A673 (cell line): ENCODE results near the gene CD24. TPM values are rescaled to one million over a fixed set of nuclear protein-coding genes. Genes with fewer than 3 reads are reported as not detected.

ENCODE experiments used
- BruUV-seq: library from RNA; stranded (reverse); fragments of 400-500 nt; replicated peaks from 2 replicates; lab custom pipeline; 2021; lab: Mats Ljungman, UMichigan
- CTCF ChIA-PET: fragments of 300-600 bp; sonication (Branson Sonifier 250); formaldehyde crosslinking; loops from one replicate; lab custom pipeline; 2022; ENCODE audit warnings: antibody characterized with exemption; lab: Charles Lee
- POLR2A ChIA-PET: fragments of 300-600 bp; sonication (Branson Sonifier 250); formaldehyde crosslinking; loops from one replicate; lab custom pipeline; 2022; ENCODE audit warnings: antibody characterized with exemption; ENCODE audit not compliant: low non-redundant PET; lab: Charles Lee
- DNase-seq: peaks from one replicate; pipeline ENCODE4 v3.0.0-alpha.2; 2015; ENCODE audit warnings: low spot score
- H3K27ac ChIP-seq: fragments of 200-600 bp; sonication (generic); 2 replicates; pipeline ENCODE4 v1.5.1; 2016; ENCODE audit warnings: mixed run types, low read depth, mild to moderate bottlenecking, mixed read lengths, antibody characterized with exemption, low read length; ENCODE audit not compliant: poor library complexity, severe bottlenecking
- H3K27me3 ChIP-seq: fragments of 200-600 bp; sonication (generic); replicated peaks from 2 replicates; pipeline ENCODE4 v1.6.1; 2017; ENCODE audit warnings: mixed run types, low read depth, mild to moderate bottlenecking, mixed read lengths, antibody characterized with exemption, low read length; ENCODE audit not compliant: insufficient read depth, poor library complexity
- H3K36me3 ChIP-seq: fragments of 200-600 bp; sonication (generic); 2 replicates; pipeline ENCODE4 v1.6.1; 2016; ENCODE audit warnings: mixed run types, mild to moderate bottlenecking, mixed read lengths, antibody characterized with exemption, low read length; ENCODE audit not compliant: insufficient read depth, poor library complexity, severe bottlenecking
- H3K4me1 ChIP-seq: fragments of 200-600 bp; sonication (generic); 2 replicates; pipeline ENCODE4 v1.6.1; 2017; ENCODE audit warnings: mixed run types, mild to moderate bottlenecking, mixed read lengths, antibody characterized with exemption, low read length; ENCODE audit not compliant: insufficient read depth, poor library complexity, severe bottlenecking
- H3K4me3 ChIP-seq: fragments of 200-600 bp; sonication (generic); 2 replicates; pipeline ENCODE4 v1.5.1; 2016; ENCODE audit warnings: low read depth, mixed run types, mild to moderate bottlenecking, mixed read lengths, low read length; ENCODE audit not compliant: poor library complexity, severe bottlenecking
- H3K9me3 ChIP-seq: fragments of 200-600 bp; sonication (generic); 2 replicates; pipeline ENCODE4 v1.6.1; 2016; ENCODE audit warnings: mixed run types, low read depth, mild to moderate bottlenecking, mixed read lengths, antibody characterized with exemption, low read length; ENCODE audit not compliant: poor library complexity, severe bottlenecking
- EZH2 ChIP-seq: fragments of 200-600 bp; sonication (generic); IDR thresholded peaks from 2 replicates; pipeline ENCODE4 v1.6.1; 2017; ENCODE audit warnings: borderline replicate concordance, low read depth, mild to moderate bottlenecking, mixed read lengths, antibody characterized with exemption, low read length; ENCODE audit not compliant: poor library complexity, severe bottlenecking
- intact Hi-C: fragments of 100-400 bp; cut with micrococcal nuclease; formaldehyde crosslinking; loops from one replicate; pipeline ENCODE4 v1.10.0; 2022; ENCODE audit not compliant: unreplicated experiment
- total RNA-seq: library from RNA; stranded (reverse); gene quantifications from 2 replicates; pipeline ENCODE4 v1.2.3, GENCODE V29; 2021
- TF ChIP-seq, protein P1 (sequence below): fragments of 300-800, 200-600 bp; sonication (generic); conservative IDR thresholded peaks from 2 replicates; pipeline ENCODE4 v1.5.1; 2017; ENCODE audit warnings: low read depth, mild to moderate bottlenecking, antibody characterized with exemption, low read length, moderate library complexity, mixed read lengths

CD24 gene
- total RNA-seq, 1 experiment from 2014 or later: 12.2 TPM

DNA sequence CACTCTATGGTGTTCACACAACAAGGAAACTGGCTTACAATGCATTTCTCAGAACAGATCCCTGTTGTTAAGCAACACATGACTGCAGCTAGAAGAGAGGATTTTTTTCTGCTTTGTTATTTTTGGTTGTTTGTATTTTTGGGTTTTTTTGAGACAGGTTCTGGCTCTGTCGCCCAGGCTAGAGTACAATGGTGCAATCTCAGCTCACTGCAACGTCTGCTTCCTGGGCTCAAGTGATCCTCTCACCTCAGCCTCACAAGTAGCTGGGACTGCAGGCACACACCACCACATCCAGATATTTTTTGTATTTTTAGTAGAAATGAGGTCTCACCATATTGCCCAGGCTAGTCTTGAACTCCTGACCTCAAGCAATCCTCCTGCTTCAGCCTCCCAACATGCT, 12.7 kb downstream of the CD24 start:
- ChIA-PET POLR2A (no interaction called here), CTCF (no interaction called here)
- Histone ChIP-seq H3K9me3 (no peaks in the 10 kb centered on the region), H3K27me3 (no peaks in the 10 kb centered on the region), H3K27ac (no peak overlapping the region), H3K36me3 (no peaks in the 10 kb centered on the region), H3K4me1 (no peaks in the 10 kb centered on the region), H3K4me3 (no peak overlapping the region)
- DNase-seq: no peak
- BruUV-seq: no TSS peak
- intact Hi-C loops: no loop called here
- no peak for TF ChIP-seq EZH2
- TF ChIP-seq, protein P1, sequence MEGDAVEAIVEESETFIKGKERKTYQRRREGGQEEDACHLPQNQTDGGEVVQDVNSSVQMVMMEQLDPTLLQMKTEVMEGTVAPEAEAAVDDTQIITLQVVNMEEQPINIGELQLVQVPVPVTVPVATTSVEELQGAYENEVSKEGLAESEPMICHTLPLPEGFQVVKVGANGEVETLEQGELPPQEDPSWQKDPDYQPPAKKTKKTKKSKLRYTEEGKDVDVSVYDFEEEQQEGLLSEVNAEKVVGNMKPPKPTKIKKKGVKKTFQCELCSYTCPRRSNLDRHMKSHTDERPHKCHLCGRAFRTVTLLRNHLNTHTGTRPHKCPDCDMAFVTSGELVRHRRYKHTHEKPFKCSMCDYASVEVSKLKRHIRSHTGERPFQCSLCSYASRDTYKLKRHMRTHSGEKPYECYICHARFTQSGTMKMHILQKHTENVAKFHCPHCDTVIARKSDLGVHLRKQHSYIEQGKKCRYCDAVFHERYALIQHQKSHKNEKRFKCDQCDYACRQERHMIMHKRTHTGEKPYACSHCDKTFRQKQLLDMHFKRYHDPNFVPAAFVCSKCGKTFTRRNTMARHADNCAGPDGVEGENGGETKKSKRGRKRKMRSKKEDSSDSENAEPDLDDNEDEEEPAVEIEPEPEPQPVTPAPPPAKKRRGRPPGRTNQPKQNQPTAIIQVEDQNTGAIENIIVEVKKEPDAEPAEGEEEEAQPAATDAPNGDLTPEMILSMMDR: no peak

DNA sequence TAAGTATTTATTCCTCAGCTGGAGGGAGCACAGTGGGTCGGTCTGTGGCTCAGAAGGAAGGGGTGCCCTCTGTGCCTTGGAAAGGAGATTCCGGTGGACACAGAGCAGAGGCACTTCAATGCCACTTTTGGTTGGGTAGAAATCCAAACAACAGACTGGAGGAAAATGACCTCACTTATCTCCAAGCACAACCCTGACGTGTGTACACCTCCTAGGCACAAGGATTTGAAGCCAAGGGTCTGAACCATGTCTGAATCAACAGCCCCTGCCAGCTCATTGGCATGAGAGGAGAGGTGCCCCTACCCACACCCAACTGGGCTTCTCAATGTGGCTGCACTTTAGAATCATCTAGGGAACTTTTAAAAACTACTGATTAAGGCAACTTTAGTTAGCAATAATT, 13.4 kb downstream of the CD24 start:
- no peaks in the 10 kb centered on the region for H3K36me3 ChIP-seq
- ChIA-PET POLR2A (interaction anchor here (0.6 kb wide), 1 partner anchor 798 kb away, joined by 12 read pairs; no protein-coding TSS in a partner anchor), CTCF (no interaction called here)
- no peak overlapping the region for H3K27ac ChIP-seq
- no peaks in the 10 kb centered on the region for H3K9me3 ChIP-seq
- no peaks in the 10 kb centered on the region for H3K27me3 ChIP-seq
- H3K4me3 ChIP-seq: no peak overlapping the region
- intact Hi-C loops: no loop called here
- TF ChIP-seq, protein P1: no peak
- TF ChIP-seq EZH2: no peak
- no peak for DNase-seq
- BruUV-seq: no TSS peak
- H3K4me1 ChIP-seq: no peaks in the 10 kb centered on the region

DNA sequence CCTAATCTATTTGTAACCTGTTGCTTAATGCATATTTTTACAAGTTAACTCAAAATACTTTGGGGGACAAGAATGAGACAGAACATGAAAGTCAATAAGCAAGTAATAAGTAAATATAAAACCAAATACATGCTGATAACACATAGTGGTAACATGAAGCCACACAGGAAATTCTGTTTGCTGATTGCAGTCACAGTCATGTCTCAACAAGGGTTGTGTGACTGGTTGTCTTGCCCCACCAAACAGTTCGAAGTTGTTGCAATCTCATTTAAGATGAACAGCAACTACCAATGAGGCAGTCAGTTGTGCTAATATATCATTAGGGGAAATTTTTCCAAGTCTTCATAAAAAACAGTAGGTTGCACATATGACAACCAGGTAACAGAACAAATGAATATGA, 14.5 kb downstream of the CD24 start:
- BruUV-seq: no TSS peak
- H3K4me1 ChIP-seq: no peaks in the 10 kb centered on the region
- no peaks in the 10 kb centered on the region for H3K27me3 ChIP-seq
- no peak overlapping the region for H3K27ac ChIP-seq
- H3K9me3 ChIP-seq: no peaks in the 10 kb centered on the region
- intact Hi-C loops: no loop called here
- no peaks in the 10 kb centered on the region for H3K36me3 ChIP-seq
- CTCF ChIA-PET: no interaction called here
- POLR2A ChIA-PET: no interaction called here
- DNase-seq: no peak
- H3K4me3 ChIP-seq: no peak overlapping the region
- TF ChIP-seq, protein P1: no peak
- no peak for TF ChIP-seq EZH2
